Effector memory CD4-positive, alpha-beta T cell (primary cell): ENCODE results near the gene DNAJC12.
A peak's percentile ranks its signal among the peaks of the same experiment; 100 is the strongest.
"Not testable (repeated sequence)": the region's sequence is repeated elsewhere in the genome, so short reads cannot be mapped to it uniquely, and the experiment has no call there.

Experiments
- DNase-seq, 3 donors: peaks; one replicate each; pipeline ENCODE4 v3.0.0-alpha.2; 2020
- H3K27ac ChIP-seq: 2 replicates; pipeline ENCODE4 v1.7.0; 2013; ENCODE audit warnings: mild to moderate bottlenecking, low read length, moderate library complexity; ENCODE audit not compliant: insufficient read depth, poor library complexity, severe bottlenecking
- H3K27me3 ChIP-seq: replicated peaks from 2 replicates; pipeline ENCODE4 v1.7.0; 2013; ENCODE audit warnings: mild to moderate bottlenecking, low read length; ENCODE audit not compliant: insufficient read depth, control insufficient read depth, poor library complexity, severe bottlenecking
- H3K36me3 ChIP-seq: 2 replicates; pipeline ENCODE4 v1.7.0; 2013; ENCODE audit warnings: mild to moderate bottlenecking, low read length, moderate library complexity; ENCODE audit not compliant: control insufficient read depth, insufficient read depth
- H3K4me1 ChIP-seq: 2 replicates; pipeline ENCODE4 v1.7.0; 2013; ENCODE audit warnings: low read length, mild to moderate bottlenecking; ENCODE audit not compliant: control insufficient read depth, insufficient read depth, poor library complexity, severe bottlenecking
- H3K4me3 ChIP-seq: 2 replicates; pipeline ENCODE4 v1.7.0; 2013; ENCODE audit warnings: low read length, low read depth, mild to moderate bottlenecking; ENCODE audit not compliant: insufficient read depth, poor library complexity, severe bottlenecking
- H3K9me3 ChIP-seq: 2 replicates; pipeline ENCODE4 v1.7.0; 2013; ENCODE audit warnings: mild to moderate bottlenecking, low read length, moderate library complexity; ENCODE audit not compliant: control insufficient read depth
- total RNA-seq, 3 donors: gene quantifications; one replicate each; lab custom pipeline; 2026; lab: John Stamatoyannopoulos, UW

DNAJC12 gene
- 0 reads per million in 3 donors for total RNA-seq

DNA sequence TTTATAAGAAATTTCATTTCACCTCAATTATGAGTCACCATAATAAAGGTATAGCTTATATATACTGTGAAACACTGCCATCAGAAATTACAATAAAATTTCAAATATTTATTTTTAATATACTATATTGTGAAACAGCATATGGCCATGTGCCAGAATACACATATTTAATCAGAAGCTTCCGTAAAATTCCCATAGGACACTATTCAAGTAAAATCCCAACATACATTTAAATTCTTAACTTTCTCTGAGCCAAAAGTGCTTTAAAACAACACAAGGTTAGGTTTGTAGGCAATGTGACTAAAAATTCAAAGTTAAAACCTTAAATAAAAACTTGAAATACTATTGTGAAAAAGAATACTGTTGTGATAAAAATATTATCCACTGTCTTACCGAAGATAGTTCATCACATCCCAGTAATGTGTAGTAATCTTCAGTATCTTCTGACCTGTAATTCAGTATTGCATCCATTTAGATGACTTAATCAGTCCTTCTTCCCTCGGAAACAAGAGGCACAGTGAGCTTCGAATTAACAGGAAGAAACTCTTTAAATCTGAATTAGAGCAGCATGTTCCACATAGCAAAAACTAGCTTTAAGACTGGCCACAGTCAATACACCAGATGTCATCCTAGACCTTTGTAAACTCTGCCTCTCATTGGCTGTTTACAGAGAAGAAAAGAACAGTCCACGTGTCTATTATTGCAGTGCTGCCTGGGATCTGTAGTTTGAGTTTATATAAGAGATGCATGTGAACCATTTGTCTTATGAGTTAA, at the start of gene DNAJC12:
Gene DNAJC12, minus strand, starts transcription at position 648 of the 774 bp plus-strand sequence. Its CDS starts 177 bp downstream, at position 471.
- Histone ChIP-seq H3K27me3 (no peaks in the 10 kb centered on the region), H3K36me3 (no peaks in the 10 kb centered on the region), H3K4me1 (no peaks in the 10 kb centered on the region), H3K9me3 (no peaks in the 10 kb centered on the region), H3K4me3 (no peak within 1 kb of the TSS), H3K27ac (no peak within 1 kb of the TSS)
- no peak for DNase-seq

DNA sequence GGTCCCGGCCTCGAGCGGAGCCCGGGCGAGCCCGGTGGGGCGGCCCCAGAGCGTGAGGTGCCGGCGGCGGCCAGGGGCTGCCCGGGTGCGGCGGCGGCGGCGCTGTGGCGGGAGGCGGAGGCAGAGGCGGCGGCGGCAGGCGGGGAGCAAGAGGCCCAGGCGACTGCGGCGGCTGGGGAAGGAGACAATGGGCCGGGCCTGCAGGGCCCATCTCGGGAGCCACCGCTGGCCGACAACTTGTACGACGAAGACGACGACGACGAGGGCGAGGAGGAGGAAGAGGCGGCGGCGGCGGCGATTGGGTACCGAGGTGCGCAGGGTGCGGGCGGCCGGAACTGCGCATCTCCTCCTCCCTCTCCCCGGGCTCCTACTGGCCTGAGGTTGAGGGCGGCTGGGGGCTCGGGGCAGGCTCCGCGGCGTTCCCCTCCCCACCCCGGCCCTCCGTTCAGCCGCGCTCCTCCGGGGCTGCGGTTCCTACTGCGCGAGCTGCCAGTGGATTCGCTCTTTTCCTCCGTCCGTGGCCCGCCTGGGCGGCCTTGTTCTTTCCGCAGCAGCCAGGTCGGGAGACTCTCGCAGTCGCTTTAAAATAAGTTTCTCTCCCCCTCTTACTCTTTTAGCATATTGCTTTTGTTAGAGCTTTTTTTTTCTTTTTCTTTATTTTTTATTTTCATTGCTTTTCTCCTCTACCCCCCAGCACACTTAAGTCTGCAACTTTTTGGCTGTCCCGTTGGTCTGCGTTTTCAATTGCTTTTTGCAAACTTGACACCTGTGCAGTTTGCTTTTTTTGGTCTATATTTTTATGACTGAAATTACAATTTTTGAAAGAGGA, 47.1 kb upstream of the DNAJC12 start:
- peak; percentile 71 to 73 (median 72) for DNase-seq
- Histone ChIP-seq H3K36me3 (peaks cover 32% of the 10 kb centered on the region), H3K9me3 (no peaks in the 10 kb centered on the region), H3K4me3 (peak overlapping the region; percentile 72), H3K4me1 (peaks cover 16% of the 10 kb centered on the region), H3K27me3 (no peaks in the 10 kb centered on the region), H3K27ac (peak overlapping the region; percentile 78)

DNA sequence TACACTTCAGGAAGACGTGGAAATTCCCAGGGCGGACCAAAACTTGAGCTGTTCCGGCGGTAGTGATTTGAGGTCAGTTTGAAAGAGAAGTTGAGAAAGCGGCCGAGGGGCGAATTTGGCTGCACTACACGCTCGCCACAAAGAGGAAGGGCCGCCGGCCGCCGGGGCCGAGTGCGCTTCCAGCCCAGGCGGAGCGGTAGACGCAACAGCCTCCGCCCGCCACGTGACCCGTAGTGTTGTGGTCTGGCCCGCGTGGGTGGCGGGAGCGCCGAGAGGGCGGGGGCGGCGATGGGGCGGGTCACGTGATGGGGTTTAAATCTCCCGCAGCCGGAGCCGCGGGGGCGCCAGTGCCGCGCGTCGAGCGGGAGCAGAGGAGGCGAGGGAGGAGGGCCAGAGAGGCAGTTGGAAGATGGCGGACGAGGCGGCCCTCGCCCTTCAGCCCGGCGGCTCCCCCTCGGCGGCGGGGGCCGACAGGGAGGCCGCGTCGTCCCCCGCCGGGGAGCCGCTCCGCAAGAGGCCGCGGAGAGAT, 46.4 kb upstream of the DNAJC12 start, which contains the start of gene SIRT1:
Gene SIRT1, plus strand, starts transcription at position 344 of the 529 bp plus-strand sequence. Its CDS starts 66 bp downstream, at position 410.
- peak within 1 kb of the TSS; percentile 78 for H3K27ac ChIP-seq
- peaks cover 26% of the 10 kb centered on the region for H3K36me3 ChIP-seq
- H3K4me3 ChIP-seq, result peak within 1 kb of the TSS; percentile 72
- no peaks in the 10 kb centered on the region for H3K27me3 ChIP-seq
- DNase-seq, result peak; percentile 89 to 90 (median 89)
- H3K9me3 ChIP-seq, result no peaks in the 10 kb centered on the region
- H3K4me1 ChIP-seq, result peaks cover 13% of the 10 kb centered on the region

DNA sequence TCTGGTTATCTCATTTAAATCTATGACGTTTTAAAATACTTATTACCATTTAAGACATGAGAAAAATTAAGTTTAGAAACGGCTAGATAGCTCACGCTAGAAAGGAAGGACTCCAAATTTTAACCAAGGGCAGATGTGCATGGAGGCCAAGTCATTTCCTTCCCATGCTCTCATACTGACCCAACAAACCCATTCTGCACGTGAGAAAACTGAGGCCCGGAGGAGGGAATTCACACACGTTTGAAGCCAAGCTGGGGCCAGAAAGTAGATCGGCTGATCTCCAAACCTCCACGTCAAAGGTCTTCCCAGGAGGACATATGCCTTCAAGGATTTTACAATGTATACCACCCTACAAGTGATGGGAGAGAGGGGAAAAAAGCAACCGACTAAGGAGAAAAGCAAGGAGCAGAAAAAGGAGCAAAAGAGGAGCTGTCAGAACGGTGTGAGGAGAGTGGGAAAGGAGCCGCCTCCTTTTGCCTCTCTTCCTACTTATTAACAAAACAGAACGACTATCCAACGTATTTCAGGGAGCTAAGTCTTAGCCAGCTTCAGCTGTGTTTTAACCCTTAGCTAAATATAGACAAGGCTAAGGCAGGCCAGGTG, 45.8 kb upstream of the DNAJC12 start:
- Histone ChIP-seq H3K4me3 (peak overlapping the region; percentile 72), H3K27me3 (no peaks in the 10 kb centered on the region), H3K36me3 (peaks cover 20% of the 10 kb centered on the region), H3K4me1 (peaks cover 13% of the 10 kb centered on the region), H3K9me3 (no peaks in the 10 kb centered on the region), H3K27ac (peak overlapping the region; percentile 78)
- no peak for DNase-seq

DNA sequence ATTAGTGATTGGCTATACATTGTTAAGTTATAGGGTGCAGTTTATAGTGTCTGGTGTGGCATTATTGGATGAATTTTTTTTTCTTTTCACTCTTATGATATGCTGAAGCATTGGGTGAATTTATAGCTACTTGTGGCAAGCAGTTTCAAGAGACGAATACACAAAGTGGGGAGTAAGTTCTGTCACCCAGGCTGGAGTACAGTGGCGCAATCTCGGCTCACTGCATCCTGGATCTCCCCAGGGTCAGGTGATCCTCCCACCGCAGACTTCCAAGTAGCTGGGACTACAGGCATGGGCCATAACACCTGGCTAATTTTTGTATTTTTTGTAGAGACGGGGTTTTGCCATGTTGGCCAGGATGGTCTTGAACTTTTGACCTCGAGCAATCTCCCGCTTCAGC, 40.1 kb upstream of the DNAJC12 start:
- Histone ChIP-seq H3K4me3 (no peak overlapping the region), H3K27me3 (no peaks in the 10 kb centered on the region), H3K9me3 (no peaks in the 10 kb centered on the region), H3K36me3 (no peaks in the 10 kb centered on the region), H3K27ac (no peak overlapping the region), H3K4me1 (no peaks in the 10 kb centered on the region)
- no peak for DNase-seq

DNA sequence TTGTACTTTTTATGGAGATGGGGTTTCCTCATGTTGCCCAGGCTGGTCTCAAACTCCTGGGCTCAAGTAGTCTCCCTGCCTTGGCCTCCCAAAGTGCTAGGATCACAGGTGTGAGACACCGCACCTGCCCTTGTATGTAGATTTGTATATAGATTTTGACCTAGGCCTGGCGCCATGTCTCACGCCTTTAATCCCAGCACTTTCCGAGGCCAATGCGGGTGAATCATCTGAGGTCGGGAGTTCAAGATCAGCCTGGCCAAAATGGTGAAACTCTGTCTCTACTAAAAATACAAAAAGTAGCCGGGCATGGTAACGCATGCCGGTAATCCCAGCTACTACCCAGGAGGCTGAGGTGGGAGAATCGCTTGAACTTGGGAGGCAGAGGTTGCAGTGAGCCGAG, 39.4 kb upstream of the DNAJC12 start:
- H3K9me3 ChIP-seq, result not testable (repeated sequence)

DNA sequence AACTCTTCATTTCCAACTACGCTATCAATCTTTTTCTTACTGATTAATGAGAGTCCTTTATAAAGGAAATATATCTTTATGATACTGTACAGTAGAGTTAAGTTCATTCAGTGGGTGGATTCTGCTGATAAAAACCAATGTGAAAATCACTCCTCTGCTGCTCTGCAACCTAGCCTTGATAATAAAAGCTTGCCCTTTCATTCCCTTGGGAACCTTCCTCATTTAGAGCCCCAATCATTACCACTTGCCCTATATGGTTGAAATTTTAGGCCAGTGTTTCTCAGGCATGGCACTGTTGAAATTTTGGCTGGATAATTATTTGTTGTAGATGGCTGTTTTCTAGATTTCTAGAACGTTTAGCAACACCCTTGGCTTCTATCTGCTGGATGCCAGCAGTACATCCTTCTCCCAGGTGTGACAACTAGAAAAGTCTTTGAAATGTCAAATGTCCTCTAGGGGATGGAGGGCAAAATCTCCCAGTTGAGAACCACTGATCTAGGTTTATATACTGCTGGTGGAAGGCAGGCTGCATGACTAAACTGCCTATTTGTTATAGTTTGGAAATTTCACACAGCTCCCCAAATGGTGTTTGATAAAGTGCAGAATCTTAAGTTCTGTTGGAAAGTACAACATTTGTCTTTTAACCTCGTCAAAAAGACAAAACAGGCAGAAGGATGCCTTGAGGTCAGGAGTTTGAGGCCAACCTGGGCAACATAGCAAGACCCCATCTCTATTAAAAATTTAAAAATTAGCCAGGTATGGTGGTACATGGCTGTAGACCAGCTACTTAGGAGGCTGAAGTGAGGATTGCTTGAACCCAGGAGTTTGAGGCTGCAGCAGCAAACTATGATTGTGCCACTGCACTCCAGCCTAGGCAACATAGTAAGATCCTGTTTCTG, 37.6 kb upstream of the DNAJC12 start:
- Histone ChIP-seq H3K4me1 (no peaks in the 10 kb centered on the region), H3K9me3 (no peaks in the 10 kb centered on the region), H3K36me3 (no peaks in the 10 kb centered on the region), H3K27me3 (no peaks in the 10 kb centered on the region), H3K27ac (no peak overlapping the region), H3K4me3 (no peak overlapping the region)
- DNase-seq, result no peak

More for the DNA sequence above, 39.4 kb upstream of the DNAJC12 start:
- not testable (repeated sequence) for H3K36me3 ChIP-seq, DNase-seq, H3K4me1 ChIP-seq, H3K4me3 ChIP-seq, H3K27ac ChIP-seq, H3K27me3 ChIP-seq

DNA sequence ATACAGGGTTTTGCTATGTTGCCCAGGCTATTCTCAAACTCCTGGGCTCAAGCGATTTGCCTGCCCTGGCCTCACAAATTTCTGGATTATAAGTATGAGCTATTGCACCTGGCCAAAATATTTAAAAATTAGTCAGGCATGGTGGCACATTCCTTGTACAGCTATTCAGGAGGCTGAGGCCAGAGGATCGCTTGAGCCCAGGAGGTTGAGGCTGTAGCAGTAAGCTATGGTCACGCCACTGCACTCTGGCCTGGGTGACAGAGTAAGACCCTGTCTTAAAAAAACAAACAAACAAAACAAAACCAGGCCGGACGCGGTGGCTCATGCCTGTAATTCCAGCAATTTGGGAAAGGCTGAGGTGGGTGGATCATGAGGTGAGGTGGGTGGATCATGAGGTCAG, 32.0 kb upstream of the DNAJC12 start:
- no peak for DNase-seq
- H3K27me3 ChIP-seq, result no peaks in the 10 kb centered on the region
- H3K9me3 ChIP-seq, result no peaks in the 10 kb centered on the region
- no peak overlapping the region for H3K4me3 ChIP-seq
- H3K27ac ChIP-seq, result no peak overlapping the region
- H3K4me1 ChIP-seq, result no peaks in the 10 kb centered on the region
- H3K36me3 ChIP-seq, result no peaks in the 10 kb centered on the region

DNA sequence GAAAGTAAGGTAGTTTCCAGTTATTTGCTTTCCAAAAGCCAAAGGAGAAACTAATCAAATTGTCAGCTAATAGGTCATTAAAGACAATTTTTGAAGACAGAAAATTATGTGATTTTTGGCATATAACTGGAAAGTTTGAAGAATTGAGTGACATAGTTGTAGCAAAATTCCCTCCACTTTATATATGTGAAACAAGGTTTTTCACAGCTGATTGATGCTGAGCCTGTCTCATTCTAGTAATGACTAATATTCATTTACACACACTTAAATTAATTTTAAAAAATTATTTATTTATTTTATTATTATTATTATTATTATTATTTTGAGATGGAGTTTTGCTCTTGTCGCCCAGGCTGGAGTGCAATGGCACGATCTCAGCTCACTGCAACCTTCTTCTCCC, 30.1 kb upstream of the DNAJC12 start:
- H3K9me3 ChIP-seq, result no peaks in the 10 kb centered on the region
- no peaks in the 10 kb centered on the region for H3K36me3 ChIP-seq
- no peak overlapping the region for H3K27ac ChIP-seq
- no peaks in the 10 kb centered on the region for H3K4me1 ChIP-seq
- H3K4me3 ChIP-seq, result no peak overlapping the region
- no peak for DNase-seq
- no peaks in the 10 kb centered on the region for H3K27me3 ChIP-seq
